Measurements from ENCODE around the gene CCL20.
"Not testable (repeated sequence)": the region's sequence is repeated elsewhere in the genome, so short reads cannot be mapped to it uniquely, and the experiment has no call there.

Gene CCL20

GRCh38 chr2:227834423-227834822 lies 20.8 kb downstream of the CCL20 start:
- no peak for DNase-seq (ENCODE audit: low read depth in 2 of 2)

DNA sequence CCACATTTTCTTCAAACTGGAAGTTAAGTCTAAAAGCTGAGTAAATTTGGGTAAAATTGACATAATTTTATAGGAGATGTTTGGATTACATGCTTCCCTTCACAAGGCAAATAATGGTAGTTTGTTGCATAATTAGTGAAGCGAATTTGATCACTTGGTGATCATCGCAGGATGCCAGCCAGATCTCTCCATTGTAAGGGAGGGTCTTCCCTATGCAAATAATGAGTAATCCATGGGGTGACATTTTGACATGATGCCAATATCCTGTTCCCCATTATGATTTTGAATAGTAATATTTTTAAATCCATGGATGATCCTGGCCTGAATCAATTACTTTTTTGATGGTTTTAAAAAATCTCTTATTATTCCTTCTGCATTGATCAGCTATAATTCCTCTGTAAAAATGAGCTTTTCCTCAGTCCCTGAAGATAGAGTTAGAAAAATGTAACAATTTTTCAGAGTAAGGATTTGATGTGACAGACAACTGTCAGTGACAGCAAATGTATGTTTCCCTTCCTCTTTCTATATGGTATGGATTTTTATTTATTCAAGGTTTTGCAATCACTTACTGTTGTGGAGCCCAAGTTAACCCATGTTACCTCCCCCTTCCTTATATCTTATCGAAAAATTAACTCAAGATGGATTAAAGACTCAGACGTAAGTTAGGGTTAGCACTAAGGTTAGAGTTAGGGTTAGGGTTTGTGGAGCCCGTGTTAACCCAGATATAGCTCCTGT lies 21.4 kb downstream of the CCL20 start:
- DNase-seq (ENCODE audit: low read depth in 2 of 2), result no peak

GRCh38 chr2:227839339-227840129 lies 25.9 kb downstream of the CCL20 start:
- DNase-seq (ENCODE audit: low read depth in 2 of 2), result not testable (repeated sequence)

DNA sequence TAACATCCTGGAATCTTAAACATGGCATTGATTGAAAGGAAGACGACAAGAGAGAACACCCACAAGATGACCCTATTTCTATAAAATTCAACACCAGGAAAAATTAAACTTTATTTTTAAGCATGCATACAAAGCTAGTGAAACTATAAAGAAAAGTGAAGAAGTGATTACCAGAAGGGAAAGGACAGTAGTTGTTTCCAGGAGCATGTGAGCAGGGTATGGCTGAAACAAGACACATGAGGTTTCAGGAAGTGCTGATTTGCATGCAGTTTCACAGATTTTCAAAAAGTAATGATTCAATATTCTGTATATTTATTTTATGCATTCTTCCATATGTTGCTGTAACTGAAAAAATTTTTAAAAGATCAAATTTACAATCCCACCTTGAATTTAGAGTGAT lies 33.2 kb downstream of the CCL20 start:
- no peak for DNase-seq (ENCODE audit: low read depth in 2 of 2)

DNA sequence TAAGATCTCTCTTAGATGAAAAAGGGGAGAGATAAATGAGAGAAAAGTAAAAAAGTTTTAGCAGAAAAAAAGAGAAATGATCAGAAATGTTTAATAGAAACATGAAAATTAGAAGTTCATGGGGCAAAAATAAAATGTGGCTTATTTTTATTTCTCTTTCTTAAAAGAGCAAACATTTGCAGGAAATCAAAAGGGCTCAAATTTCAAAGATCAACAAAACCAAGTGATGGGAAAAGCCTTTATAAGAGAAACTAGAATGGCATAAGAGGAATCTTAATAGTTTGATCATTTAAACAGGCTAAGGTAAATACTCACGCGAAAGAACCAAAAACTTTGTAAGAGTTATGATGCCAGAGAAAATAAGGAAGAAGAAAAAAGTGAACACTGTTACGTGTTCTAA lies 34.5 kb downstream of the CCL20 start:
- DNase-seq (ENCODE audit: low read depth in 2 of 2), result no peak

DNA sequence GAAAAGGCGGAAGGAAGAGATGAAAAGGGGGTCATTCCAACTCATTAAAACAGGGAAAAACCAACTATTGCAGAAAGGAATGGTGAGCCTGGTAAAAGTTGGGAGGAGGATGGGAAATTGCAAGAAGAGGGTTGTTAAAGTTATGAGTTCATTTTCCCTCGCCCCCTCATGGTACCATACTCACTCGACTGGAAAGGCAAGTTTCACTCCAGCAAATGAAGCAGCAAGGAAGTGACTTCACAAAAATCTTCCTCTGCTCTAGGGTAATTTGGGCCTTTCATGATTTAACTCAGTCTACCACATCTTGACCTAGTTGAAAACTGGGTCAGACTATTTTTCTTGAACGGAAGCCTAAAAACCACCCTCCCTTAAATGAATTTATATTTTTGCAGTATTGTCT lies 34.9 kb downstream of the CCL20 start:
- DNase-seq (ENCODE audit: low read depth in 2 of 2), result no peak

DNA sequence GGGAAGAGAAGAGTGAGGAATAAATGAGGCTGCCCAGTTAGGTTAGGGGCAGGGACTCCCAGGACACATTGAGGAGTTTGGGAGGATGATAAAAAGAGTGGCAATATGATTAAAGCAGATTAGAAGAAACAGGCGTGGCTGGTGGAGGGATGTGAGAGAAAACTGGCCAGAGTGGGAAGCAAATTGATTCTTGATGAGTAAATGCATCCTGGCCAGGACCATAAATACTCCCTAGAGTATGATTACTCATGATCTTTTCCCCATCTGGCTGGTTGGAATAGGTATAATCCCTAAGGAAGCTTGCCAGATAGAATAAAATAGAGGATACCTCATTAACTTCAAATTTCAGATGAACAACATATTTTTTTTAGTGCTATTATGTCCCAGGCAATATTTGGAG lies 36.3 kb downstream of the CCL20 start:
- peak; percentile 29 to 40 for DNase-seq (ENCODE audit: low read depth in 2 of 2)

- peak; percentile 50 for DNase-seq (ENCODE audit: low read depth in 2 of 2)
These were observed 39.6 kb downstream of the CCL20 start for GRCh38 chr2:227853204-227853629.

DNA sequence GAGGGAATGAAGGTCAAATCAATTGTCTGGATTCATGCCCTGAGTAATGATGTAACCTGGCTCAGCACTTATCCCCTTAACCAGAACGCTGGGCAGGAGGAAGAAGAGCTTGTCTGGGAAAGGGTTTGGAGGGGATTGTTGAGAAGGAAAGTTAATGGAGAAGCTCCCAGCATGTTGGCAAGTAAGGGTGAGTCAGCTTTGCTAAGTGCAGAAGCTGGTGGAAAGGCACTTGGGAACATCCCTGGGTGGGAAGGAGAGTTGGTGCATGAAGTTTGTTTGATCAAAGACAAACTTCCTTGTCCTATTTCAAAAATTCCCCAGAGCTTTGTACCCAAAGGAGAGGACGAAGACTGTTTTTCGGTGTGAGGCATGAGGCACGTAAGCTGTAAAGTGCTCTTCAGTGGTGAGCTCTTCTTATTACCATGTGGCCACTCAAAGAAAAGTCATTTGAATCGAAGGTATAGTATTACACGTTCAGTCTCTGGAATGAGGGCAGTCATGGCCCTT lies 40.2 kb downstream of the CCL20 start:
- no peak for DNase-seq (ENCODE audit: low read depth in 2 of 2)

- no peak for DNase-seq (ENCODE audit: low read depth in 2 of 2)
These were observed 41.8 kb downstream of the CCL20 start for GRCh38 chr2:227855440-227855839.

- DNase-seq (ENCODE audit: low read depth in 2 of 2), result no peak
These were observed 43.1 kb downstream of the CCL20 start for GRCh38 chr2:227856697-227857096.

- DNase-seq (ENCODE audit: low read depth in 2 of 2), result no peak
These were observed 46.6 kb downstream of the CCL20 start for GRCh38 chr2:227860221-227860641.

DNA sequence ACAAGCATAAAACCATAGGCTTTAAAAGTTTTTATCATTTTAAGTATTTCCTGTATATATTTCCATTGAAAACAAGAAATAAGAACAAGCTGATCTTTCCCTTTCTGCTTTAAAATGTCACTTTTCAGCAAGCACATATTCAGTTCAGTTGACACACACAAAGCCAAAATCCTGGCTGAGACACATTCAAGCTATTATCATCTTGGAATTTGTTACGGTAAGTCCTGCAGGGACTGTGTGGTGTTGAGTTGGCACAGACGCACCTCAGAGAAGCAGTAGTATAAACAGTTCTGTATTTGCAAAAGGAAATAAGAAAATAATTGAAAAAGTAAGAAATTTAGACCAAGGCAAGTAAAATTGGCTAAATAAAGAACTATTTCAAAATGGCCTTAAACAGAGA lies 47.4 kb downstream of the CCL20 start:
- DNase-seq (ENCODE audit: low read depth in 2 of 2), result no peak

- DNase-seq (ENCODE audit: low read depth in 2 of 2), result no peak
These were observed 48.6 kb downstream of the CCL20 start for GRCh38 chr2:227862227-227862740.

DNA sequence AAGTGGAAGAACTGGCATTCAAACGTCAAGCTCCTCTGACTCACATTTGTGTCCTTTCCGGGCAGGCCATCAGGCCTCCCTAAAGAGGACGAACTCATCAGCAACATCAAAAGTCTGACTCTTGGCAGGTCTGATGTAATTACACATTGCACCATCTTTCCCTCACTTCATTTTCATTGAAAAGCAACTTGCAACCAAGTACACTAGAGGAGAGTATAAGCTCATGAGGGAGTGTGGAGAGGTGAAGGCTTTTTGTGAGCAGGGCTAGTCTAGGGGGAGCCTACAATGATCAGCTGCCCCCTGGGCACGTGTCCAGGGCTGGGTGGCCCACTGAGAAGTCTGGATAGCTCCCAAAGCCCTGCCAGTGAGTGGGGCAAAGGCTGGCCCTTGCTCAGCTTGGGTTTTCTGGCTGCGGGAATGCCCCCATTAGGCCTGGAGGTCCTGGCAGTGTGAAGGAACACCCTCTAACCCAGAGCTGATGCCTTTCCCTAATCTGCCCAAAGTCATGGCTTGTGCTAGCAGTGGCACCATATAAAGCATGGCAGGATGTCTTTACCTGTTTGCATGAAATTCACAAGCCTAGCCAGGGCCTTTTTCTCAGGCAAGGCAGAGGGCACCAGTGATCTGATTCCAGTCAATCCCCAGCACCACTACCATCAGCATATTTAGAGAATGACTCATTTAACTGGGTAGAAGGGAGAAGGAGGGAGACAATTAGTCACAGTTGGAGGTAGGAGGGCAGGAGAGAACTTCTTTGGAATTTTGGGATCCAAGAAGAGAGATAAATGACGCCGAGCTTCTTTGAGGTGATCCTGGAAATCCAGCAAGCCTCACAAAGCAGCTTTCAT lies 49.3 kb downstream of the CCL20 start:
- DNase-seq (ENCODE audit: low read depth in 2 of 2), result peak in 1 of 2 experiments; percentile 20

- no peak for DNase-seq (ENCODE audit: low read depth in 2 of 2)
These were observed 50.6 kb downstream of the CCL20 start for GRCh38 chr2:227864161-227864756.

- DNase-seq (ENCODE audit: low read depth in 2 of 2), result no peak
These were observed 51.6 kb downstream of the CCL20 start for GRCh38 chr2:227865291-227865690.
